Measurements from ENCODE around the gene AS3MT.
"Not testable (repeated sequence)": the region's sequence is repeated elsewhere in the genome, so short reads cannot be mapped to it uniquely, and the experiment has no call there.

Gene AS3MT

GRCh38 chr10:102853237-102853636, 16.0 kb upstream of the AS3MT start:
- in situ Hi-C loops (cut with MboI; ENCODE audit: low sequenced_read_pairs) = not testable (repeated sequence)

GRCh38 chr10:102855731-102856436, 13.4 kb upstream of the AS3MT start:
- in situ Hi-C loops (cut with MboI; ENCODE audit: low sequenced_read_pairs) = not testable (repeated sequence)

GRCh38 chr10:102856758-102857424, 12.4 kb upstream of the AS3MT start:
- in situ Hi-C loops (cut with MboI; ENCODE audit: low sequenced_read_pairs) = no loop called here

DNA sequence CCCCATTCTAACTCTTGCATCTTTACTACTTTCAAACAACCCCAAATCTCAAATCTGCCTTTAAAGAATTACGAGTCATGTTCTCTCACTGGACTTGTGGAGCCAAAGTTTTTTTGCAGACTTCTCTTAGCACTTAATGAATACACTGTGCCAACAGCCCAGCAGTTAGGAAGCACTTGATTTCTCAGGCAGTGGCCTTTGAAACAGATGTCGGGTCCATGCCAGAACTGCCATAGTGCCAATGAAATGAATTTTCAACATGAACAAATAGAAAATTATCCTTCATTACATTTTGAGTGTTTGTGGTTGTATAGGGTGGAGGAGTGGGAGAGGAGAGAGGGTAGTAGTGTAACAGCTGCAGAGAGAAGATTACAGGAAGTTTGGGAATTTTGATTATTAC, 9.4 kb upstream of the AS3MT start:
- in situ Hi-C loops (cut with MboI; ENCODE audit: low sequenced_read_pairs) = no loop called here

- in situ Hi-C loops (cut with MboI; ENCODE audit: low sequenced_read_pairs) = no loop called here
These were observed 5.6 kb upstream of the AS3MT start for GRCh38 chr10:102863660-102864059.

DNA sequence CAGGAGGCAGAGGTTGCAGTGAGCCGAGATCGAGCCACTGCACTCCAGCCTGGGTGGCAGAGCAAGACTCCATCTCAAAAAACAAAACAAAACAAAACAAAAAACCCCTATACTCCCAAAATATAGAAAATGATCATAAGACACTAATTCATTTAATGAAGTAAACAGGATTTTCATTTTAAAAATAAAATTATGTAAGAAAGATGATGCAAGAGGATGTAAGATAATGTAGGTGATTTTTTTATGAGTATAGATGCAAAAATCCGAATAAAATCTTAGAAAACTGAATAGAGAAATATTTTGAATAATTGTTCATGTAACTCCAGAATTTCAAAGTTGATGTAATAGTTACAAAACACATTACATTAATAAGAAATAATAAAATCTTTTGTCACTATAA, 3.6 kb upstream of the AS3MT start:
- in situ Hi-C loops (cut with MboI; ENCODE audit: low sequenced_read_pairs) = no loop called here

DNA sequence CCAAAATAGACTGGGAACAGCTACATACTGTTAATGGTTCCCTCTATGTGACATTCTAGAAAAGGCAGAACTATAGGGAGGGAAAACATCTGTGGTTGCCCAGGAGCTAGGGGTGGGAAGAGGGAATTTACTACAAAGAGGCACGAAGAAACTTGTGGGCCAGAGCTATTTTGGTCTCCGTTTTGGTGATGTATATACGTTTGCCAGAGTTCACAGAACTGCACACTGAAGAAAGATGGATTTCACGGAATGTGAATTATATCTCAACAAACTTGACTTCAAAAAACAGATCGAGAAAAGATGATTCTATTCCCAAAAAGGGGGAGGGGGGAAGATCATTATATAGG, 386 bp upstream of the AS3MT start:
- in situ Hi-C loops (cut with MboI; ENCODE audit: low sequenced_read_pairs) = no loop called here

- in situ Hi-C loops (cut with MboI; ENCODE audit: low sequenced_read_pairs) = no loop called here
These were observed 951 bp downstream of the AS3MT start for GRCh38 chr10:102870221-102870620.

DNA sequence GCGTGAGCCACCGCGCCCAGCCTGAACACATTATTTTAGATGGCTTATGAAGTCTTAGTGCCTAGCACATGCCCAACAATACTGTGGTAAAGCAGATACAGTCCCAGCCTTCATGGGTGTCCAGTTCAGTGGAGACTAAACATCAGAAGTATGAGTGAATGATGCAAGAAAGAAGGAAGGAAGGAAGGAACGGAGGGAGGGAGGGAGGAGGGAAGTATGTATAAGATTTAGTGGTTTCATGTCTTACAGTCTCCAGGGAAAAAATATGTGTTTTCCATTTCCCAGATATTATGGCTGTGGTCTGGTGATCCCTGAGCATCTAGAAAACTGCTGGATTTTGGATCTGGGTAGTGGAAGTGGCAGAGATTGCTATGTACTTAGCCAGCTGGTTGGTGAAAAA, 2.9 kb downstream of the AS3MT start:
- in situ Hi-C loops (cut with MboI; ENCODE audit: low sequenced_read_pairs) = no loop called here

- in situ Hi-C loops (cut with MboI; ENCODE audit: low sequenced_read_pairs) = no loop called here
These were observed 7.5 kb downstream of the AS3MT start for GRCh38 chr10:102876747-102877153.

DNA sequence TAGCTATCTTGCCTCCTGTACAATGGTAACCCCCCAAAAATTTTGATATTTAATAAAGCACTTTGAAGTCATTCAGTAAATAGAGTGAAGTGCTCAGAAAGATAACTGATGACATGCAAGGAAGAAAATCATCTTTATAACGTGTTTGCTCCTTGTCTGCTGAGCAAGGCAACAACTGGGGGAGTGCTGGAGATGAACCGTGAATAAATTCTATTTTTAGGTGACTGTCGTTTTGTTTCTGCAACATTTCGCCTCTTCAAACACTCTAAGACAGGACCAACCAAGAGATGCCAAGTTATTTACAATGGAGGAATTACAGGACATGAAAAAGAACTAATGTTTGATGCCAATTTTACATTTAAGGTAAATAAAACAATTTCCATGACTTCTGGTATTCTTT, 9.4 kb downstream of the AS3MT start:
- in situ Hi-C loops (cut with MboI; ENCODE audit: low sequenced_read_pairs) = no loop called here

DNA sequence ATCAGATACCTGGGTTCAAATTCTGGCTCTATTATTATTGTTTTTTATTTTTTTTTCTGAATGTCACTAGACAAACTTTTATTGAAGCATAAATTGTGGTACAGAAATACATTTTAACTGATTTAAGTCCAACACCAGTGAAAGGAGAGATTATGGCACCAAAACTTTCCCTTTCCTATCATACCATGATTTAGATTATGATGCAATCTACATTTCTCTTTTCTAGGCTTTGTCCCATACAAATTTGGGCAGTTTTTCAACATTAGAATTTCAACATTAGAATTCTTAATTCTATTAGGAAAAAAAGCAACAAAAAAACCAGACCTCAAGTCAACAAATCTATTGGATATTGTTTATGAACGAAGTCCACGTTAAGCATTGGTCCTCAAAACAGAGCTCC, 11.0 kb downstream of the AS3MT start:
- in situ Hi-C loops (cut with MboI; ENCODE audit: low sequenced_read_pairs) = no loop called here

GRCh38 chr10:102888048-102888447, 18.8 kb downstream of the AS3MT start:
- in situ Hi-C loops (cut with MboI; ENCODE audit: low sequenced_read_pairs) = no loop called here

DNA sequence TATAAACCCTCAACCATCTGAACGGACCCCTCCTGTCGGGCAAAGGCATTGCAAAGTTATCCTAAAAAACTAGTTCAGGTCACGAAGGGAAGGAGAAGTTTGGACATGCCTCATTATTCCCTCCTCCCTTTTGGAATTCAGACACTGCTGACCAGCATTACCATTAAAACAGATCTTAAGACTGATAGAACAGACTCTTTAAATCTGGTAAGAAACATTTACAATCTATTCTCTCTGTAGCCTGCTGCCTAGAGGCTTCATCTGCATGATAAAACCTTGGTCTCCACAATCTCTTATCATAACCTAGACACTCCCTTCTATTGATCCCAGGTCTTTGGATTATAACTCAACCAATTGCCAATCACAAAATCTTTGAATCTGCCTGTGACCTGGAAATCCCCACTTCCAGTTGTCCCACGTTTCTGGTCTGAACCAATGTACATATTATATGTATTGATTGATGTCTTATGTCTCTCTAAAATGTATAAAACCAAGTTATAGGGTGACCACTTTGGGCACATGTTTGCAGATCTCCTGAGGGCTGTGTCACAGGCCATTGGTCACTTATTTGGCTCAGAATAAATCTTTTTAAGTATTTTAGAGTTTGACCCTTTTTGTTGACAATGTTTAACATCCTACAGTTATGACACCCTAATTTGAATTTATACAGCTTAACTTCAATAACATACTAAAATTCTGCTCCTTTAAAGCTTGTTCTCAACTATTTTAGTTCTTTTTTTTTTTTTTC, 25.4 kb downstream of the AS3MT start:
- in situ Hi-C loops (cut with MboI; ENCODE audit: low sequenced_read_pairs) = no loop called here

- in situ Hi-C loops (cut with MboI; ENCODE audit: low sequenced_read_pairs) = no loop called here
These were observed 30.7 kb downstream of the AS3MT start for GRCh38 chr10:102900006-102900405.

- in situ Hi-C loops (cut with MboI; ENCODE audit: low sequenced_read_pairs) = no loop called here
These were observed 35.1 kb downstream of the AS3MT start for GRCh38 chr10:102904346-102904745.

- in situ Hi-C loops (cut with MboI; ENCODE audit: low sequenced_read_pairs) = no loop called here
These were observed 37.2 kb downstream of the AS3MT start for GRCh38 chr10:102906507-102906906.

DNA sequence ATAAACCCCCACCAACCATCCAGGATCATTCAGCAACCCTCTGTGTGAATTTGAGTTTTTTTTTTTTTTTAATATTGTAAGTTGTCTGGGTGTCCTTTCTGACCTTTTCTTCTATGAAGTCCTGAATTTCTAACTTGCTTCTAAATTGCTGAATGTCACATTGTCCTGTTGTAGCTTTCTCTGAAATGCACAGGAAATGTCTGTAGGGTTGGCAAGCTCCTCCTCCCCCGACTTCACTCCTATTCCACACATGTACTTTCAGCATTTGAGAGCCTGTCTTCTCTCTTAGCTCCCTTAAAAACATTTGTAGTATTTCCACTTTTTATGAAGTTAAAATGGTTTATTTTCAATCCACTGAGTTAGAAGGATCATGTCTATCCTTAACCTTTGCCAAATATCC, 45.5 kb downstream of the AS3MT start:
- in situ Hi-C loops (cut with MboI; ENCODE audit: low sequenced_read_pairs) = loop anchor here (10.0 kb wide), 2 partner anchors 180 to 330 kb away; partner anchors contain the start of gene RPEL1

DNA sequence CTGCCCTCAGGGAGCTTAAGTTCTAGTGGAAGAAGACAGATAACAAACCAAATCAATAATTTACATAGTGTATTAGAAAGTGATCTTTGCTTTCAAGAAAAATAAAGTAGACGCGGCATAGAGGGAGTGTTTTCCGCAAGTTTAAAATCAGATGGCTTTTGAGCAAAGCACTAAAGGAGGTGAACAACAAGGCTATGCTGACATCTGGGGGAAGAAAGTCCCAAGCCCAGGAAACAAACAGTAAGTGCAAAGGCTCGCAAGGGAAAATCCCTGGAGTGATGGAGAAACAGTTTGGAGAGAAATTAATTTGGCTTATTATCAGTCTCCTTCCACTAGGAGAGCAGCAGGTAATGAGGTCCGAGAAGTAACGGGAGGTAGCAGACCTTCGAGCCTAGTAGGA, 46.9 kb downstream of the AS3MT start:
- in situ Hi-C loops (cut with MboI; ENCODE audit: low sequenced_read_pairs) = loop anchor here (10.0 kb wide), 2 partner anchors 181 to 329 kb away; partner anchors contain the start of gene RPEL1

DNA sequence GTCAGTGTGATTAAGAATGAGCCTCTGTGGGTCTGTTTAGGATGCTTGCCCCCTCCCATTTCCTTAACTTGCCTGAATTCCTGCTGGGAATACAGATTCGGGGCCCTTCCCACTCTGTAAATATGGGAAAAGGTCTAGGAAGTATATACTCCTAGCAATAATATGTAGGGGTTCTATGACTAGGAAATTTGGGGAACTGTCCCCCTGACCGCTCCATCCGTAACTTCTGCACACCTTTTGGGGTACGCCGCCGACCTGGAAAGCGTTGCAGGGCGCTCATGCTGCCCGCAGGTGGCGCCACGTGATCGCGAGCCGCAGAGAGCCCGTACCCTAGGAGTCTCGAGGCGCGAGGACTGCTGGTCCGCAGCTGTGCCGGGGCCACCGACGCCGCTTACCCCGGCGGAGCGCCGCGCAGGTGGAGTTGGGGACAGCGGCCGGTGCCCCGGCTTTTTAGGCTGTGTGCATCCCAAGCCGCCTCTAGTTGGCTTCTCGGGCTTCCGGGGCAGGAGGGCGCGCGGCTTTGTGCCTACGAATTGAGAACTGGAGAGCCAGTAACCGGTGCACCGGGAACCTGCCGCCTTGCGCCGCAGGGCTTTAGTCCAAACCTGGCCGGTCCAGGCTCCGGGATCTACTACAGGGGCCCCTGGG, 48.2 kb downstream of the AS3MT start:
- in situ Hi-C loops (cut with MboI; ENCODE audit: low sequenced_read_pairs) = loop anchor here (10.0 kb wide), 2 partner anchors 183 to 327 kb away; partner anchors contain the start of gene RPEL1

Data from HL-60/S4 treated with phorbol 12-myristate 13-acetate at 8.2 ng/mL for 4 days and 3 days (cell line).